Inferior parietal cortex (tissue), 1 donor: ENCODE measurements around the gene ZNF844.
"Not testable (repeated sequence)": the region's sequence is repeated elsewhere in the genome, so short reads cannot be mapped to it uniquely, and the experiment has no call there.

ENCODE experiments used
- DNase-seq: peaks from one replicate; pipeline ENCODE4 v3.0.0-alpha.2; 2016; ENCODE audit errors: extremely low spot score

The ZNF844 gene

GRCh38 chr19:12092065-12092867 lies 27.7 kb downstream of the ZNF844 start:
- DNase-seq = peak; percentile 57

DNA sequence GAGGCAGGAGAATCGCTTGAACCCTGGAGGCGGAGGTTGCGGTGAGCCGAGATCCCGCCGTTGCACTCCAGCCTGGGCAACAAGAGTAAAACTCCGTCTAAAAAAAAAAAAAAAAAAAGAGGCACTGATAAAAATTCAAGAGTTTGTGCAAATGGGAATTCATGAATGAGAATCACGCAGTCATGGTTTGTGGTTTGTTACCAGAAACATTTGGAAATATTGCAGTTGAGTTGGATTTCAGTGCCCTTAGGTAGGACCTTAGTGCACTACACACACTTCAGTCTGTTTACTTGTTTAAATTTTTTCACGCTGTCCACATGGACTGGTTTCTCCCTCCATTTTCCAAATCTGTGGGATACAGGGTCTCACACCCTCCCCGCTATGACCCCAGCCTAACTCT lies 28.4 kb downstream of the ZNF844 start:
- no peak for DNase-seq

DNA sequence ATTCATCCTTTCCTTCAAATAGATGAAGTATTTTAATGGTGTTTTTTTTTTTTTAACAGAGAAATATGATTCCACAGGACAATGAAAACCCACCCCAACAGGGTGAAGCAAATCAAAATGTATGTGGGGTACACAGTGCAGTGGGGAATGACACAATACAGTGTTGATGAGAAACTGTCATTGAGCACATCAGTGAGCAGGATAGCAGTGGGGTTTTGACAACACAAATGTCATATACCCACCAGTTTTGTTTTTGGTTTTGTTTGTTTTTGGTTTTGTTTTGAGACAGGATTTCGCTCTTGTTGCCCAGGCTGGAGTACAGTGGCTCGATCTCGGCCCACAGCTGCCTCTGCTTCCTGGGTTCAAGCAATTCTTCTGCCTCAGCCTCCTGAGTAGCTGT lies 29.2 kb downstream of the ZNF844 start:
- DNase-seq = no peak

- no peak for DNase-seq
These were observed 30.7 kb downstream of the ZNF844 start for GRCh38 chr19:12095111-12095790.

- DNase-seq = no peak
These were observed 33.5 kb downstream of the ZNF844 start for GRCh38 chr19:12098040-12098439.

- DNase-seq = not testable (repeated sequence)
These were observed 39.4 kb downstream of the ZNF844 start for GRCh38 chr19:12103909-12104308.

DNA sequence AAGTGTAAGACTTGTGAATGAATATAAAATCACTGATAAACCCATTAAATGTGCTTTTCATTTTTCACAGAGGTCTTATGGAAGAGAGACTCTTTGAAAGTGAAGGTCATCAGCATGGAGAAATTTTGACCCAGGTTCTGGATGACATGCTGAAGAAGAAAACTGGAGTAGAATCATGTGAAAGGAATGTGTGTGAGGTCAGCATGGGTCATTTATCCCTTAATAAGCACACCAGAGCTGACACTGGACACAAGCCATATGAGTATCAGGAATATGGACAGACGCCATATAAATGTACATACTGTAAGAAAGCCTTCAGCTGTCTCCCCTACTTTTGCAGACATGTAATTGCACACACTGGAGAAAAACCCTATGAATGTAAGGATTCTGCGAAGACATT lies 46.6 kb downstream of the ZNF844 start:
- DNase-seq = no peak

- no peak for DNase-seq
These were observed 47.6 kb downstream of the ZNF844 start for GRCh38 chr19:12111943-12112637.

GRCh38 chr19:12112701-12113100 lies 48.2 kb downstream of the ZNF844 start:
- DNase-seq = no peak

DNA sequence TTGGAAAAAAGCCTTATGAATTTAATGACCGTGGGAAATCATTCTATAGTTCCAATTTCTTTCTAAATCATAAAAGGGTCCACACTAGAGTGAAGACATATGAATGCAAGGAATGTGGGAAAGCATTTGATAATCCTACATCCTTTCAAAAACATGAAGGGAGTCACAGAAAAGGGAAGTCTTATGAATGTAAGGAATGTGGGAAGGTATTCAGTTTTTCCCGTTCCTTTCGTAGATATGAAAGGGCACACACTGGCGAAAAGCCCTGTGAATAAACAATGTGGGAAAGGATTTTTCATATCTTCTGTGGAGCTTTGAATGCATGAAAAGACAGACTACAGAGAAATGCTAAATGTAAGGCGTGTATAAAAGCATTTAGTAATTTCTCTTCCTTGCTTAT lies 48.6 kb downstream of the ZNF844 start:
- no peak for DNase-seq

DNA sequence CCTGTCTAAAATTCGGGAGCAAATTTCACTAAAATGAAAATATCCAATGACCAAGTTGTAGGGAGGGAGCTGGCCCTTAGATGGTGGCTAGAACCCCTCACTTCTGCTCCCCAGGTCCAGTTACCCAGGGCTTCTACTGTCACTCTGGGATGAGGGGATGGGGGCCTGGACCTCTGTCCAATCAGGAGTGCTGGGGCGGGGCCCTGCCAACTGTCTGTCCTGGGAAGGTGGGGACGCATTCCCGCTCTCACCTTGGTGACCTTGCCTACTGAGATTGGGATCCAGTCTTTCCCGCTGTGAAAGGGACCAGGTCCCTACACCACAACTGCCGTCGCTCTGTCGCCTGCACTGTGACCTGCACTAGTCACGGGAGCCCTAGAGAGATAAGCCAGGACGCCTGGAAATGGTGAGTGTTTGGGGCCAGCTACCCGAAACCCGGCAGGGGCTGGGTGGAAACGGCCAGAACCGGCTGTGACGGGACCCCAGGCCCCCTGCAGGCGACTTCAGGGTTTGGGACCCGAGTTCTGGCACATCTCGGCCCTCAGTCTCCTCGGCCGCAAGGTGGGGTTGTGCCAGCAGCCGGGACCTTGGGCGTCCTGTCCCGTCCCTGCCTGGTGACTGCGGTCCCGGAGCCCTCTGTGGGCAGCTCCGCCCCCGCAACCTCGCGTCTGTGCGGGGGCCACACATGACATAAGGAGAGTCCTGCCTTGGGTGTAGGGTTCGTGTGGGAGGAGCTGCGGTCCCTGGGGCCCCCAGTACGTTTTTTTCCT lies 52.9 kb downstream of the ZNF844 start:
- no peak for DNase-seq

DNA sequence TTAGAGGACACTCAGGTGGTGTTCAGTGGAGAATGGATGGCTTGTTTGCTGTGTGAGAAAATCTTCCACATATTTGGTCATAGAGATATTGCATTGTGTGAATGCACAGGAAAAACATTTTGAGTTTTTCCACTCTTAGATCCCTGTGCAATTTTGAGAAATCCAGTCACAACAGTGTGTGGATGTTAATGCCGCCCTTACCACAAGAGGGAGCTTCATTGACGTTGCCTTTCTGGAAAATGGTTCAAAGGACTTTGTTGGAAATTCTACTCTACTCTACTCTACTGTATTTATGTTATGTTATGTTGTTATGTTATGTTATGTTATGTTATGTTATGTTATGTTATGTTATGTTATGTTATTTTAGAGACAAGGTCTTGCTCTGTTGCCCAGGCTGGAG lies 62.2 kb downstream of the ZNF844 start:
- DNase-seq = peak; percentile 10
